RWPE1 (cell line): Measurements from ENCODE around the gene NCAM2.

ENCODE experiments used
- CTCF ChIA-PET: fragments of 350-600 bp; sonication (Branson Sonifier 250); formaldehyde crosslinking; extraction: SDS; loops from one replicate; lab custom pipeline; 2021; lab: Yijun Ruan, JAX
- POLR2A ChIA-PET: fragments of 400-600 bp; formaldehyde crosslinking; extraction: SDS; loops from one replicate; lab custom pipeline; 2020; ENCODE audit warnings: antibody characterized with exemption; ENCODE audit not compliant: low non-redundant PET; lab: Yijun Ruan, JAX
- DNase-seq: peaks from one replicate; pipeline ENCODE4 v3.0.0; 2012; ENCODE audit warnings: low spot score
- H3K27ac ChIP-seq: fragments of 450-650 bp; 2 replicates; pipeline ENCODE4 v1.5.1; 2017
- CTCF ChIP-seq: fragments of 450-650 bp; conservative IDR thresholded peaks from 2 replicates; pipeline ENCODE4 v1.5.1; 2017; ENCODE audit warnings: low read depth, mild to moderate bottlenecking

Gene NCAM2

GRCh38 chr21:21159253-21159899 lies 161.2 kb downstream of the NCAM2 start:
- POLR2A ChIA-PET: no interaction called here
- CTCF ChIA-PET: interaction anchor here (0.6 kb wide), 1 partner anchor 126 kb away, joined by 3 read pairs; no protein-coding TSS in a partner anchor
- H3K27ac ChIP-seq: no peak overlapping the region
- DNase-seq: no peak
- no peak for TF ChIP-seq CTCF

GRCh38 chr21:21162786-21163185 lies 164.6 kb downstream of the NCAM2 start:
- ChIA-PET POLR2A (no interaction called here), CTCF (no interaction called here)
- DNase-seq: no peak
- no peak overlapping the region for H3K27ac ChIP-seq
- no peak for TF ChIP-seq CTCF

DNA sequence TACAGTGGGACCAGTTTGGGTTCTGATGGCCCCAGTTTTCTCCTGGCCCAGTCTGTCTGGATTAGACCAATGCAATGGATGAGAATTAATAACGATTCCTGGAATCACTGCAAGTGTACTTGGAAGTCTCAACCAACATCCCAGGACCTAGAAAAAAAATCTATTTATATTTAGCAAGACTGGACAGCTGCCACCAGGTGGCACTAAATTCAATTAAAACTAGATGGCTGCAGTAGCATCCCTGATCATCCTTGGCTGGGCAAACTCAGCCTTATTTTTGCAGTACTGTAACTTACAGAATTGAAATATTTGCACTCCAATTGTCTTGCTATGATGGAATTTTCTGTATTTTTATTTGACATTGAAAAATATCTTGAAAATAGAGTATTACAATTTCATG lies 165.7 kb downstream of the NCAM2 start:
- TF ChIP-seq CTCF: peak; percentile 62
- CTCF ChIA-PET: interaction anchor here (0.7 kb wide), 1 partner anchor 236 kb away, joined by 3 read pairs; no protein-coding TSS in a partner anchor
- POLR2A ChIA-PET: no interaction called here
- no peak overlapping the region for H3K27ac ChIP-seq
- peak; percentile 23 for DNase-seq

DNA sequence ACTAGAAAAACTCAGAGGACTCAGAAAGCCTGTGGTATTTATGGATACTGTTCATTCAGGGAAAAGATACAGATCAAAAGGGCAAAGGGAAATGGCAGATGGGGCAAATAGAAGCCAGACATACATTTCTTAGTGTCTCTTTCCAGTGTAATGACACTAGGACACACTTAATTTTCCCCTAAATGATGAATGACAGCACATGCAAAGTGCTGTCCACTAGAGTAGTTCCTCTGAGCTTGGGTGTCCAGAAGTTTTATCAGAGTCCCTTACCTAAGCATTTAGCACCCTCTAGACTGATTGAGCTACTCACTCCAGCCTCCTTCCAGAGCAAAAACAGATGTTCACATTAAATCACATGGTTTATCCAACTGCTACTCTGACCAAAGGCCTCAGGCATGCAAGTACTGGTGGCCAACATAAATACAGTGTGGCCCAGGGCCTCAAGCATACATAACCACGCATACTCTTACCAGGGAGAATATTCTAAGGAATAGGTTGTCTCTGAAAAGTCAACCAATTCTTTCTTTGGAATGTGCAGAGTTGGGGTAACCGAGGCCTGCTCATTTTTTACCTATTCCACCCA lies 166.9 kb downstream of the NCAM2 start:
- TF ChIP-seq CTCF: no peak
- no peak for DNase-seq
- POLR2A ChIA-PET: interaction anchor here (0.6 kb wide), 1 partner anchor 249 kb away, joined by 3 read pairs; no protein-coding TSS in a partner anchor
- CTCF ChIA-PET: interaction anchor here (0.5 to 1.3 kb wide), 4 partner anchors 452 to 1158 kb away, joined by 3 to 4 read pairs (median 3); no protein-coding TSS in a partner anchor
- no peak overlapping the region for H3K27ac ChIP-seq

DNA sequence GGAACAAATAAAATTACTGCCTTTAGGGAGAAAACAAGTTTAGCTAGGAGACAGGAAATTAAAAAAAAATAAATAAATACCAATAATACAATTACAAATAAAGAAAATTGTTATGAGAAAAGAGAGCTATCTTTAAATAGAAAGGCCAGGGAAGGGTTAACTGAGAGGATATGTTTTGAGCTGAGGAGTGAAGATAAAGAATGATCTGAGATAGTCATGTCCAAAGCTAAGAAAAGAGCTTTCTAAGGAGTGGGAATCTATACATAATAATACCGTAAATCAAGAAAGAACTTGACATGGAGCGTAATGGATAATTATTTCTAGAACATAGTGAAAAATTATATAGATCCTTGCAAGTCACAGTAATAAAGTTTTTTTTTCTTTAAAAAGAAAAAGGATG lies 176.5 kb downstream of the NCAM2 start:
- CTCF ChIA-PET: no interaction called here
- no peak for TF ChIP-seq CTCF
- DNase-seq: no peak
- no peak overlapping the region for H3K27ac ChIP-seq
- POLR2A ChIA-PET: no interaction called here

DNA sequence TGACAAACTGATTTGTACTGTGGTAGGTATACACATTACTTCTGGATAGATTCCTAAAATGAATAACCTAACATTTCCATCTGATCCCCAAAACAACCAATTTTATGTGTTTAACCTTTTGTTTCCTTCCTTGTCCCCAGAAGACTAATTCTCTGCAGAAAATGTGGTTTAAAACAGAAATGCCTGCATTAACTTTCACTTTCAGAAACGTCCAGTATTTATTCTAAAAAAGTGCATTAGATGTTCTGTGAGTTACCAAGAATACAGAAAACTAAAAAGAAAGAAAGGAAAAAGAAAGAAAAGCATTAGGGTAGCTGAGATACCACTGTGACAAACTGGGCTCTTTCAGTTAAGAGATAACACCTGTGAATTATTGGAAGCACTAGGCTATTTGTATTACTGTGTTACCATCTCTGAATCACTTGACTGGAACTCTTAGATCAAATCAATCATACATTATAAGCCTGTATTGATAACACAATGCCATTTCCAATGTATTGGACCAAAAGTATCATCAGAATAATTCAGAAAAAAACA lies 177.7 kb downstream of the NCAM2 start:
- POLR2A ChIA-PET: no interaction called here
- CTCF ChIA-PET: no interaction called here
- no peak overlapping the region for H3K27ac ChIP-seq
- DNase-seq: no peak
- TF ChIP-seq CTCF: no peak
